H1 (cell line): ENCODE measurements around the gene ANKRD13B. TPM values are rescaled to one million over a fixed set of nuclear protein-coding genes. Genes with fewer than 3 reads are reported as not detected.

Experiments
- ATF3 ChIP-seq: IDR thresholded peaks from 2 replicates; pipeline ENCODE4 v1.6.1; 2011; ENCODE audit warnings: low read depth, mild to moderate bottlenecking, low read length; ENCODE audit not compliant: insufficient read depth
- E2F6 ChIP-seq: IDR thresholded peaks from 2 replicates; pipeline ENCODE4 v1.6.1; 2012; ENCODE audit warnings: inconsistent platforms
- SP2 ChIP-seq: IDR thresholded peaks from 2 replicates; pipeline ENCODE4 v1.6.1; 2012; ENCODE audit warnings: mild to moderate bottlenecking, low read length, inconsistent platforms
- SRF ChIP-seq: IDR thresholded peaks from 2 replicates; pipeline ENCODE4 v1.6.1; 2011; ENCODE audit warnings: mild to moderate bottlenecking, low read depth, low read length, moderate library complexity
- SUZ12 ChIP-seq: fragments of 200-600 bp; sonication (generic); IDR thresholded peaks from 2 replicates; pipeline ENCODE4 v1.6.1; 2012; ENCODE audit warnings: mild to moderate bottlenecking, inconsistent platforms, low read length, moderate library complexity, mixed read lengths
- polyA plus RNA-seq, 7 experiments: library from polyadenylated mRNA; depleted of rRNA in 3 of 7; stranded (reverse) in 5 of 7; unstranded in 2 of 7; fragments of >200 nt in 5 of 7; fragments of 200-250 nt in 2 of 7; gene quantifications; 1 replicate in 5 of 7; 2 replicates in 1 of 7; 4 replicates in 1 of 7; pipeline versions ENCODE4 v1.2.1 to v1.2.3, GENCODE V29; 2011 to 2013; ENCODE audit warnings: missing spikeins in 2 of 7, mixed read lengths in 2 of 7
- total RNA-seq: library from RNA; stranded (reverse); fragmentation: NEBNext Ultra II Directional; extraction: Animal tissue kit (Norgen Biotek cat#: 25700); gene quantifications from 2 replicates; pipeline ENCODE4 v1.2.1, GENCODE V29; 2021

The ANKRD13B gene
- total and polyA plus RNA-seq, 2 of the 8 experiments (the other 6 are each of a cell fraction or from before 2014, with no cell fraction given): 16.4 to 48.5 TPM

GRCh38 chr17:29546085-29546484 lies 46.8 kb upstream of the ANKRD13B start (continued):
- no peak for TF ChIP-seq E2F6
- TF ChIP-seq ATF3: no peak
- TF ChIP-seq SUZ12: no peak
- no peak for TF ChIP-seq SRF
- TF ChIP-seq SP2: no peak
